SKM-1 treated with dmso at 0.1 percent for 144 hours (cell line): ENCODE measurements around the gene KLHDC1.
"Not testable (repeated sequence)": the region's sequence is repeated elsewhere in the genome, so short reads cannot be mapped to it uniquely, and the experiment has no call there.

Experiments used
- DNase-seq: peaks from one replicate; lab custom pipeline; 2025; ENCODE audit not compliant: unreplicated experiment; lab: John Stamatoyannopoulos, UW

The KLHDC1 gene

DNA sequence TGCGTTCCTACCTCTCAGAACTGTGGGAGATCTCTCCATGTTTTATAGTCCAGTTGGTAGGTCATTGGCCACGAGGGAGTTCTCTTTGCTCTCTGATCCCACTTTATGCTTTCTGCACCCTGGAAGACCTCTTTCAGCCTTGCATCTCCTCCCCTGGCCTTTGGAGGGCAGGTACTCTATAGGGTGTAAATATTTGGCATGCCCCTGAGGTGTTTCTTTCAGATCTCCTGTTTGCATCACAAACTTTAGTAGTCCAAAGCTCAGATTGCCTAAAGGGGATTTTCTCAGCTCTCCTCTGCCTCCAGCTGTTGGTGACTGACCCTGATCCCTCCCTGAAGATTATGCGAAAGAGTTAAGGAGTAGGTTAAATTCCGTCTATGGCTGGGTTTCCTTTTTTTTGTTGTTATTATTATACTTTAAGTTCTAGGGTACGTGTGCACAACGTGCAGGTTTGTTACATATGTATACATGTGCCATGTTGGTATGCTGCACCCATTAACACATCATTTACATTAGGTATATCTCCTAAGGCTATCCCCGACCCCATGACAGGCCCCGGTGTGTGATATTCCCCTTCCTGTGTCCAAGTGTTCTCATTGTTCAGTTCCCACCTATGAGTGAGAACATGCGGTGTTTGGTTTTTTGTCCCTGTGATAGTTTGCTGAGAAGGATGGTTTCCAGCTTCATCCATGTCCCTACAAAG lies 29.0 kb downstream of the KLHDC1 start:
- not testable (repeated sequence) for DNase-seq

DNA sequence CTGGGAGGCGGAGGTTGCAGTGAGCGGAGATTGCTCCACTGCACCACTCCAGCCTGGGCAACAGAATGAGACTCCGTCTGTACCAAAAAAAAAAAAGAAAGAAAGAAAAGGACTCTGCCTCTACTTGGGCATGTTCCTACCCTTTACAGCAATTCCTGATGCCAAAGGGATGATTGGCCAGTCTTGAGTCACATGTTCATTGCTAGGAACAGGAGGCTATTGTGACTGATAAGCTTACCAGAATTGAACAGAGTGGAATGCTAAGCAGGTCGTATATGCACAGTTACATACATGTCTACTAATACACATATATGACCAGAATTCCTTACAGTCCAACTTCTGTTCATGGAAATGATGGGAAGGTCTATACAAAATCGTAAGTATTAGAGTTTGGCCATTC lies 34.3 kb downstream of the KLHDC1 start:
- DNase-seq = no peak

DNA sequence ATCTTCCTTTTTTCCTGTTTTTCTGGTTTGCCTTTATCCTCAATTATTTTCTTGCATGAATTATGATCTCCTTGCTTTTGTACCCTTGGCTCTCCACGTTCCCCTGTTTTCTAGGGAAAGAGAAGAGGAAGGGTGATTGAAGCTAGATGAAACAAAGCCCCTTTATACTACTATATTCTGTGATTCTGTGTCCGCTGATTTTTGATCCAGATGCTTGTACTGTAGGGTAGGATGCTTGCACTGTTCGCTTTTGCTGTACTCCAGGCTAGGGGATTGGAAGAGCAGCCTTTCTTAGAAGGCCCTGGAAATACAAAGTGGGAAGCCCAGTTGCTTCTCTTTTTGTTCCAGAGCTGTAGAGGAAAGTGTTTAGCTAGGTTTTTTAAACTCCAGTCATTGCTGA lies 40.0 kb downstream of the KLHDC1 start:
- no peak for DNase-seq

DNA sequence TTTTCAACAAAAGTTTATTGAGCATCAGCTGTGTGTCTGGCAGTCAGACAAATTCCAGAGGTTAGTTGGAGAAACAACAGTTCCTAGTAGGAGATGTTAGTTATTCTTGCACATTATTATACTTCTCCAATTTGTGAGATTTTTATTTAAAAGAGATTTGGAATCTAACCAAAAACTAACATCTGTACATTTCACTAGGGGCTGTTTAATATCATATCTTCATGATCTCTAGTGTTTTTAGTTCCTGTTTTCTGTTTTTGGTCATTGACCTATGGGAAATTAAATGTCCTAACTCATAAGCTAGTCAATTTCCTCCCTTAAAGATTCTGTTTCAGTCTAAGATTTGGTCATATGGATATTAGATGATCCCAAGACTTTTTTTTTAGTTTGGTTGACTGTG lies 40.9 kb downstream of the KLHDC1 start:
- no peak for DNase-seq

DNA sequence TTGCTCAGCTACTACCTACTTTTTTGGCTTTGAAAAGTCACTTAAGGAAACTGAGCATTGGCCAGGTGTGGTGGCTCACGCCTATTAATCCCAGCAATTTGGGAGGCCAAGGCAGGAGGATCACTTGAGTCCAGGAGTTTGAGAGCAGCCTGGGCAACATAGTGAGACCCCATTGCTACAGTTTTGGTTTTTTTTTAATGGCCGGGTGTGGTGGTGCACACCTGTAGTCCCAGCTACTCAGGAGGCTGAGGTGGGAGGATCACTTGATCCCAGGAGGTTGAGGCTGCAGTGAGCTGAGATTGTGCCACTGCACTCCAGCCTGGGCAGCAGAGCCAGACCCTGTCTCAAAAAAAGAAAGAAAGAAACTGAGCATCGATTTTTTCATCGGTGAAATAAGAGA lies 42.7 kb downstream of the KLHDC1 start:
- not testable (repeated sequence) for DNase-seq

DNA sequence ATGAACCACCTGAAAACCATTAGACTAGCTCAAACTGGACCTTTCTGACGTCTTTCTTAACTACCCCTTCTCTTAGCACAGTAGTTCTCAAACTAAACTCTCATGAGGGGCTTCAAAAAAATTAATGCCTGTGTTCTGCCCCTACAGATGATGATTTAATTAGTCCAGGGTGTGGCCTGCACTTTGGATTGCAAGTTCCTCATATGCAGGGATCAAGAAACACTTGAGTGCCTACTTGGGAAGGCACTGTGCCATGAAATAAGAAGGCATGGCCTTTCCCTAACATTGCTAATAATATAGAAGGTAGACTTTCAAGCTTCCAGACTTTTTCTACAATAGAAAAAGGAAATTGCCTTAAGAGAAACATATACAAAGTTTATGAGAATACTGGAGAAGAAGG lies 52.3 kb downstream of the KLHDC1 start:
- DNase-seq = no peak

DNA sequence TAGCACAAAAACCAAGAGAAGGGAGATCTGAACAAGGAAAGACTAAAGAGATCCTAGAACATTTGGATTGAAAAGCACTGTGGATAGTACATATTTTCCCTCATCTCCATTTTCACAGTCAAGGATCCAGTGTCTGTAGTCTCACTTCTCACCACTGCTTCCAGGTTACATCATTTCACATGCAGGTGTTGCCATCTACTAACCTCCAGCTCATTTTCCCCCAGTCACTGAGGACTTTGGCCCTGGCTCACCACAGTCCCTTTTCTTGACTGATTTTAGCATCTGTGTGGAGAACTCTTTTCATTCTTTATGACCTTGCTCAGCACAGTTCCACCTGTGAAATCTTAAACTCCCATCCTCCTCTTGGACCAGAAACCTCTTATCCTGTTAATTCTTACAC lies 53.6 kb downstream of the KLHDC1 start:
- DNase-seq = not testable (repeated sequence)

DNA sequence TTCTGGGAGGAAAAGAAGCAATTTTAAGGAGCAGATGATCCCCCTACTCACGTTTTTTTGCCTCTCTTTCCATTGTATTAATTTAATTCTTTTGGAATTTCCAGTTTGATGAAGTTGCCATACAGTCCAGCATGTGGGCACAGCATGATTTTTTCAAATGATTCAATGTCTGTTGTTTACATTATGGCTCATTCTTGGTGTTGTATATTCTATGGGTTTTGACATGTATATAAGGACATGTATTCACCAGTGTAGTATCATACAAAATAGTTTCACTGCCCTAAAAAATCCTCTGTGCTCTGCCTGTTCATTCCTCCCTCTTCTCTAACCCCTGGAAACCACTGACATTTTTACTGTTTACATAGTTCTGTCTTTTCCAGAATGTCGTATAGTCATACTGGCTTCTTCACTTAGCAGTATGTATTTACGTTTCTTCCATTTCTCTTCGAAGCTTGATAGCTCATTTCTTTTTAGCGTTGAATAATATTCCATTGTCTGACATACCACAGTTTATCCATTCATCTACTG lies 61.7 kb downstream of the KLHDC1 start:
- no peak for DNase-seq

DNA sequence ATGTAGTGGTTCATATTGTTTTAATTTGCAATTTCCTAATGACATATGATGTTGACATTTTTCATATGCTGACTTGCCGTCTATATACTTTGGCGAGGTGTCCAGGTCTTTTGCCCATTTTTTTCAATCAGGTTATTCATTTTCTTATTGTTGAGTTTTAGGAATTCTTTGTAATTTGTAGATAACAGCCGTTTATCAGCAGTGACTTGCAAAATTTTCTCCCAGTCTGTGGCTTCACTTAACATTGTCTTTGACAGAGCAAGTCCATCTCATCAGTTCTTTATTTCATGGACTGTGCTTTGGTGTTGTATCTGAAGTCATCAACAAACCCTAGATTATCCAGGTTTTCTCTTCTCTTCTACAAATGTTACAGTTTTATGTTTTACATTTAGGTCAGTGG lies 62.5 kb downstream of the KLHDC1 start:
- DNase-seq = no peak

DNA sequence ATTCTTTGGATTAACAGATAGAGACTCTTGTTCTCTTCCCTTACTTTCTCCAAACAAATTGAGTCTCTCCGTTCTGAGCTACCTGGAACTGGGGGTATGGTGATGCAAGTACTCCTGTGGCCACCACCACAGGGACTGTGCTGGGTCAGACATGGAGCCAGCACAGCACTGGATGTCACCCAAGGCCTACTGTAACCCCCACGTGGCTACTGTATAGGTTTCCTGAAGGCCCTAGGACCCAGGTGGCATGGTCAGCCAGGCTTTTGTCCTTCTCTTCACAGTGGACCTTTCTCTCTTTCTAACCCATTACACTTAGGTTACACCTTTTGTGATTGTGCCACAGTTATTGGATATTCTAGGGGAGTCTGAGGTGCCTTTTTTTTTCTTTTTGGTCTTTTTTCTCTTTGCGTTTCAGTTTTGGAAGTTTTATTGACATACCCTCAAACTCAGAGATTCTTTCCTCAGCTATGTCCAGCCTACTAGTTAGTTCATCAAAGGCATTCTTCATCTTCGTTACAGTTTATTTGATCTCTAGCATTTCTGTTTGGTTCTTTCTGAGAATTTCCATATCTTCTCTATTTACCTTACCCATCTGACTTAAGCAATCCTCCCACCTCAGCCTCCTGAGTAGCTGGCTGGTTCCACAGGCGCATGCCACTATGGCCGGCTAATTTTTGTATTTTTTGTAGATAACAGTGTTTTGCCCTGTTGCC lies 69.1 kb downstream of the KLHDC1 start:
- DNase-seq = no peak

DNA sequence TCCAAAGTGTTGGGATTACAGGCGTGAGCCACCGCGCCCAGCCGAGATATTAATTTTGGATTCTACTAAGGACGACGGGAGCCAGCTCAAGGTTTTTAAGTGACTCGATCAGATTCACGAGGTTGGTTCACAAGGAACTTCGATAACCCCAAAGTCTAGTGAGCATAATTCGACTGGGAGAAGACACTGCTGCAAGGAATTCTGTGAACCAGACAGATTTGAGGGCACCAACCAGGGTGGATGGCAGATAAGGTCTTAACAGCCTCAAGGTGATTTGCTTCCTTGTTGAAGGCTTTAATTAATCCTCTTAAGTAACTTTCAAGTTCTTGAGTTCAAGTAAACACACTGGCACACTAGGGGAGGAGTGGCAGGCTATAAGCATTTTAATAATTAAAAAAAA lies 73.9 kb downstream of the KLHDC1 start:
- no peak for DNase-seq

DNA sequence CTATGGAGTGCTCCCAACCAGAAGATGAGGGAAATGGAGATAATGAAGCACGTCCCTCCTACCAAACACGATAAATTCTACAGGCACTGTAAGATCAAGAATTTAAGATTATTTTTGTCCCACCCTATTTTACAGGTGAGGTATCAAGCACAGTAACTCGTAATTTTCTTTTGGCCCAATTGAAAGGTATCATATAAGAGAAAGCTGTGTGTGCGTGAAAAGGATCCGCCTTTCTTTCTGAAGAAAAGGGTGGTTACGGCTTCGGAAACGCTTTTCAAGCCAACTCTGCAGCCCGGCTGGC lies 74.3 kb downstream of the KLHDC1 start:
- DNase-seq = no peak

DNA sequence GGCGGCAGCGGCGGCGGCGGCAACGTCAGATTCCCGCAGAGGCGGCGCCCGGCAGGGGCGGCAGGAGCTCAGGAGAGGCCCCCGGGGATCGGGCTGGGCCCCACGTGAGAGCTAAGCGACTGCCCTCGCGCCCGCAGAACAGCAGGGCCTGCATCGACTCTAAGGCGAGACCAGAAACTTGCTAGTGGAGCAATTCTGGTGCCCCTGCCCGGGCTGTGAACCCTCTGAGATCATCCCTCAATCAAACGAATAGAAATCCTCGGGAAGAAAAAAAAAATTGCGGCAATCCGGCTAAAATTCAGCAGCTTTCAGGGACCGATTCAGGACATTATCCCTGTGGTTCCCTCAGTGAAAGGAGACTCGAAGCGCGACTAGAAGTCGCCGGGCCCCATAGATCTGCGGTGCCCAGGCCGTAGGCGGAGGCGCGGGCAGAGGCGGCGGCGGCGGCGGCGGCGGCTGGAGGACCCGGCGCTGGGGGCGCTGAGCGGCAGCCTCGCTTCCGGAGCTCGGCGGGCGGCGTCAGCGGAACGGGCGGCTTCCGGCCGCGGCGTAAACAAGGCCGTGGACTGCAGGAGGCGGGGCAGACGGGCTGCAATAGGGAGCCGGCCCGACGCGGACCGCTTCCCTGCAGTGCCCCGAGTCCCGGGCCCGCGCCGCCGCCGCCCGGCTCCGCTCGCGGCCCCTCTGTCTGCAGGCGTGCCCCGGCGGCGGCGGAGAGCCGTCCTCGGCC lies 74.8 kb downstream of the KLHDC1 start, which contains the start of gene KLHDC2:
Gene KLHDC2 (plus strand): TSS at position 583 of the 730 bp plus-strand sequence. CDS start 316 bp downstream, outside the sequence.
- DNase-seq = peak; percentile 55

DNA sequence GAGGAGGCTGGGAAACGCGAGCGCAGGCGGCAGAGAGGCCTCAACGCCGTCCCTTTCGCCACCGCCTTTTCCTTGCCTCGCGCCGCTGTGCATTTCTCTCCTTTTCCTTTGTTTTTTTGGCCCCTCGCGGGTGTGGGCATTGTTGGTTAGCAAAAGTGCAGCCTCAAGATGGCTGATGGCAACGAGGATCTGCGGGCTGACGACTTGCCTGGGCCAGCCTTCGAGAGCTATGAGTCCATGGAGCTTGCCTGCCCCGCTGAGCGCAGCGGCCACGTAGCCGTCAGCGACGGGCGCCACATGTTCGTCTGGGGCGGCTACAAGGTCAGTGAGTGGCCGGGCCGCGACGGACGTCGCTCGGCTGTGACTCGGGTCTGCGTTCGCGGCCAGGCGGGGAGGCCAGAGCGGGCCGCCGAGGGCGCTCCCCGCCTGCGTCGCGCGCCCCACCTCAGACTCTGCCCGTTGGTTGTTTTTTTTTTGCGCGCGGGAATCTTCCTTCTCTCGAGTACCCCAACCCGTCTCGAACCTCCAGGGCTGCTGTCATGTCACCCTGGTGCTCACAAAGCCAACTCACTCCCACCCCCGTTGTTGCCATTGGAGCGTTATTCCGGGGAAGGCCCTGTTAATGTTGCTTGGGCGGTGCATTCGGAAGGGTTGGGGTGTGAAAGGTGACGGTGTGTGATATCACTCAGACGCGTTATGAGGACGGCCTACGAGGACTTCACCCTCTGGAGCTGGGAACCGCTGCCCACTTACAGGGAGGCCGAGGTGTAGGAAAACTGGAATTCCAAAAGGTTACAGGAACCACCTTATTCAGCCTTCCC lies 75.6 kb downstream of the KLHDC1 start:
- no peak for DNase-seq

DNA sequence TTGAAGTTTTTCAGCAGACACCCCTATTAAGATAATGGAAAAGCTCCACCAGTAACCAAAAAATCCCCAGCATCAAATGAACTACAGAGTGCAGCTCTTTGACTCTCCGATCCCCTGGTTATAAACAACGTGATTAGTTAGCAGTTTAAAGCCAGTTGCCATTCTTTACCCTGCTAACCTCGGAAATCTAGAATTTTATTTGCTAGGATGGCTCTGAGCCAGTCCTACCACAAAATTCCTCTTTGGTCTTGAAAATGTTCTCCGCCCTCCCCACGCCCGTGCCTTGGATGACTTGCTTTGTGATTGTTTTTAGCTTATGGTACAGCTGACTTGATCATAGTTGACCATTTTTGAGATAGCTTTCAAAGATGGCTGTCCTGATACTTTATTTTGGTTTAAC lies 76.3 kb downstream of the KLHDC1 start:
- no peak for DNase-seq

DNA sequence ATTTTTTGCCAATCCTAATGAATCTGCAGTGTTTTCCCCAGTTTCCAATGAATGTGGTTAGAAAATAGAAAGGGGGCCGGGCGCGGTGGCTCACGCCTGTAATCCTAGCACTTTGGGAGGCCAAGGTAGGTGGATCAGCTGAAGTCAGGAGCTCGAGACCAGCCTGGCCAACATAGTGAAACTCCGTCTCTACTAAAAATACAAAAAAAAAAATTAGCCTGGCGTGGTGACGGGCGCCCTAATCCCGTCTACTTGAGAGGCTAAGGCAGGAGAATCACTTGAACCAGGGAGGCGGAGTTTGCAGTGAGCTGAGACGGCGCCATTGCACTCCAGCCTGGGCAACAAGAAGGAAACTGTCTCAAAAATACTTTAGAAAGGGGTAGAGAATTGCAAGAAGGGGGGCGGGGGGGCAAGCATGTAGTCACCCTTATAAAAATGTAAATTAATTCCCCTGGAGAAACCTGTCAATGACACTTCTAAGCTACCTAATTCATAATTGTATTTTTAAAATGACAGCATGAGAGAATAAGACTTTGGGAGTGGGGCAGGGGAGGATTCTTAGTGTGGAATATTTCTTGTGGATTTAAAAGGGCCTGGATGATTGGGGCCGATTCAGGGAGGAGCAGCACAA lies 76.8 kb downstream of the KLHDC1 start:
- no peak for DNase-seq

DNA sequence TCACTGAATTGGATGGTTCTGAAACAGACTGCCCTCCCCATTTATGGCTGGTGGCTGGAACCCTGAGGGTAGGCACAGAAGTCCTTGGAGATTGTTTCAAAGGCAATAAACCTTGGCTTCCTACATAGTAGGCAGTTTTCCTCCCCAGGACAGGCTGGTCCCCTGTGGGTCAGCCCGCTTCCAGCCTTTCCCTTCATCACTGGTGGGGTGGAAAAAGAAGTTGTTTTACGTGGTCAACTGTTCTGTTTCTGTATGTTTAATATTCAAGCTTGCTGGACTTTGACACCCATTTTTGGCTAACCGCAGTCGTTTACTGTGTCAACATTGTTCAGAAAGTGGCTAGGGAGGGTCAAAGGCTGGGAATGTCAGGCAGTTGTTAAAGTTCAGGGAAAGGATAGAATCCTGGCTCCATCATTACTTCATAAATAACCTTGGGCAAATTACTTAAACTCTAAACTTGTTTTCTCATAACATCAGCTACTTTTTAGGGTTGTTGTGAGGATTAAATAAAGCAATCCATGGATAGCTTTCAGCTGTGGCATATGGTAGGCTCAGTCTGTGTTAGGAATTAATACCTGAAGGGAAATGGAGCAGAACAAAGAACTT lies 77.4 kb downstream of the KLHDC1 start:
- no peak for DNase-seq

DNA sequence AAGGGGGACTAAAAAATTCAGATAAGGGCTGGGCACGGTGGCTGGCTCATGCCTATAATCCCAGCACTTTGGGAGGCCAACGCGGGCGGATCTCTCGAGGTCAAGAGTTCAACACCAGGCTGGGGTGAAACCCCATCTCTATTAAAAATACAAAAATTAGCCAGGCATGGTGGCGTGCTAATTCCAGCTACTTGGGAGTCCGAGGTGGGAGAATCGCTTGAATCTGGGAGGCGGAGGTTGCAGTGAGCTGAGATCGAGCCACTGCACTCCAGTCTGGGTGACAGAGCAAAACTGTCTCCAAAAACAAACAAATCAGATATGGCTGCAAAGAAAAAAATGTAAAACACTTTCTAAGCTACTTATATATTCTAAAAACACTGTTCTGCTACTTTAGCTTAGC lies 78.8 kb downstream of the KLHDC1 start:
- not testable (repeated sequence) for DNase-seq

DNA sequence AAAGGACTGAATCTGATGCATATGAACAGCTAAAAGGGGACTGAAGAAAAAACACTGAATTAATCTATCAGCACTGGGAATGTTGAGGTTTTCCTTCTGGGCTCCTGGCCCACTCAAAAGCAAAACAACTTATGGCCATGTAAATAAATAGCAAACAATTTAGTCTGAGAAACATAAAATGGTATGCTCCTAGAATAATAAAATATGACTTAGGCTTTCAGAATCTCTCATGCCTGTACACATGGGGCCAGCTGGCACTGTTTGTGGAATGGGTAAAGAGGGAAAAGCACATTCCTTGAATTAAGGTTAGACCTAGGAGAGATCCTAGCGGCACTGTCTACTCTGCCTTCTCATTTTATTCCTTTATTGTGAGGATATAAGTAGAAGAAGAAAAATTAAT lies 81.2 kb downstream of the KLHDC1 start:
- DNase-seq = no peak

DNA sequence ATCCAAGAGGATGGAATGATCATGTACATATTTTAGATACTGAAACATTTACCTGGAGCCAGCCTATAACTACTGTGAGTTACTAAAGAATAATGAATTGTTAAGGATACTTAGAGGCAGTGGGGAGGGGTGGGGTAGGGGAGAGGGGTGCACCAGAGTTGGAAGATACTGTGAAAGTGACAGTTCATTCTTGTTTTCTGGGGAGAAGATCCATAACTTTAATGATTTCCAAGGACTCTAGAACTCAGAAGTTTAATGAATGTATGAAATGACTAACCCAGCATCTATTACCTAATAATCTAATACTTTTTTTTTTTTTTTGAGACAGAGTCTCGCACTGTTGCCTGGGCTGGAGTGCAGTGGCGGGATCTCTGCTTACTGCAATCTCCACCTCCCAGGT lies 85.5 kb downstream of the KLHDC1 start:
- DNase-seq = no peak
